ENCODE data around the gene COL21A1. TPM values are rescaled to one million over a fixed set of nuclear protein-coding genes. Genes with fewer than 3 reads are reported as not detected.
A peak's percentile ranks its signal among the peaks of the same experiment; 100 is the strongest.

COL21A1 gene
- total RNA-seq, 1 donor from 2014 or later = 0.57 TPM

DNA sequence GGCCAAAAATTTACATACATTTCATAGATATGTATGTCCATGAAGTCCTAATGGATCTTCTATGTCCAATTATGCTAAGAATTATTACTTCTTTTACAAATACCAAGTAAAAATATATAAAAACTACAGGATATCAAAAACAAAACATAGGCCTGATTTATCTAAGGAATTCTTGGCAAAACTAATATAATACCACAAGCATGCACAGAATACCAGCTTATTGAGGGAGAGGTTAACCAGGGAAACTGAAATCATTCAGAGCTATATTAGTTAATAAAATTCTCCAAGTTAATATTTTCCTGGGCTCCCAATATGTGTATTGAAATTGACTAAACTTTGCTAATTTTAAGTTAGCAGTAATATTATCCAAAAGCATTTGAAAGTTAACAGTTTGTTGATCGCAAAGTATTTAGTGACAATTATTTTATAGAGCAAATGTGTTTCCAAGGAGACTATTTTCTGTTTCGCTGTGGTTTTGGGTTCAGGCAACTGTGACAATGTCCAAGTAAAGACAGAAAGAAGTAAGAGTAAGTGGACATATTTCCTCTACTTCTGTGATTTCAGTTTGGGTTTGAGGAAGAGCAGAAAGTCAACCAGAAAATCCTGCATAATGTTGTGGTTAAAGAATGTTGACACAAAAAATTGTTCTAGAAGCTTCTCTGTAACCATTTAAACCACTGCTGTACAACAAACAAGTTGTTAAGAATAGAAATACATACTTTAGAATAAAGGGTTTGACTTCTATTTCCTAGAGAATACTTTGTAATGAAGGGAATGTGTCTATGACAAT is 167.4 kb downstream of the COL21A1 start:
- Histone ChIP-seq H3K79me2 (ENCODE audit: insufficient read depth, low read length) (no peaks in the 10 kb centered on the region), H3K27me3 (ENCODE audit: insufficient read depth, low read length) (no peaks in the 10 kb centered on the region), H3K4me2 (ENCODE audit: low read length) (peak overlapping the region; percentile 54), H3K36me3 (ENCODE audit: insufficient read depth, low read length) (no peaks in the 10 kb centered on the region), H3K9ac (ENCODE audit: low read length) (no peak overlapping the region), H3K4me3 (ENCODE audit: insufficient read depth, low read depth, low read length) (no peak overlapping the region), H2AFZ (ENCODE audit: low read depth, low read length) (no peak overlapping the region), H4K20me1 (ENCODE audit: insufficient read depth, low read length) (no peaks in the 10 kb centered on the region), H3K27ac (ENCODE audit: low read depth, low read length) (no peak overlapping the region), H3K9me3 (ENCODE audit: insufficient read depth, low read depth, low read length) (no peaks in the 10 kb centered on the region), H3K4me1 (ENCODE audit: insufficient read depth, low read length) (no peaks in the 10 kb centered on the region)
- Mint-ChIP-seq H3K4me3 (ENCODE audit: unreplicated experiment) (no peak overlapping the region), H3K4me1 (ENCODE audit: low read depth, unreplicated experiment) (peaks cover 7% of the 10 kb centered on the region), H3K27ac (ENCODE audit: unreplicated experiment) (peak overlapping the region; percentile 47), H3K36me3 (ENCODE audit: low read depth, unreplicated experiment) (no peaks in the 10 kb centered on the region), H3K9me3 (ENCODE audit: unreplicated experiment) (no peaks in the 10 kb centered on the region), H3K27me3 (ENCODE audit: low read depth, unreplicated experiment) (no peaks in the 10 kb centered on the region)
- TF ChIP-seq, protein P1, sequence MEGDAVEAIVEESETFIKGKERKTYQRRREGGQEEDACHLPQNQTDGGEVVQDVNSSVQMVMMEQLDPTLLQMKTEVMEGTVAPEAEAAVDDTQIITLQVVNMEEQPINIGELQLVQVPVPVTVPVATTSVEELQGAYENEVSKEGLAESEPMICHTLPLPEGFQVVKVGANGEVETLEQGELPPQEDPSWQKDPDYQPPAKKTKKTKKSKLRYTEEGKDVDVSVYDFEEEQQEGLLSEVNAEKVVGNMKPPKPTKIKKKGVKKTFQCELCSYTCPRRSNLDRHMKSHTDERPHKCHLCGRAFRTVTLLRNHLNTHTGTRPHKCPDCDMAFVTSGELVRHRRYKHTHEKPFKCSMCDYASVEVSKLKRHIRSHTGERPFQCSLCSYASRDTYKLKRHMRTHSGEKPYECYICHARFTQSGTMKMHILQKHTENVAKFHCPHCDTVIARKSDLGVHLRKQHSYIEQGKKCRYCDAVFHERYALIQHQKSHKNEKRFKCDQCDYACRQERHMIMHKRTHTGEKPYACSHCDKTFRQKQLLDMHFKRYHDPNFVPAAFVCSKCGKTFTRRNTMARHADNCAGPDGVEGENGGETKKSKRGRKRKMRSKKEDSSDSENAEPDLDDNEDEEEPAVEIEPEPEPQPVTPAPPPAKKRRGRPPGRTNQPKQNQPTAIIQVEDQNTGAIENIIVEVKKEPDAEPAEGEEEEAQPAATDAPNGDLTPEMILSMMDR (IDR thresholded peaks at IDR 0.05; ENCODE audit: insufficient read depth, low read depth, low read length) = no peak
- TF ChIP-seq EZH2 (IDR thresholded peaks at IDR 0.05; ENCODE audit: insufficient read depth, low read length) = no peak
- DNase-seq (ENCODE audit: low read depth) = peak; percentile 59
- FAIRE-seq = no peak

DNA sequence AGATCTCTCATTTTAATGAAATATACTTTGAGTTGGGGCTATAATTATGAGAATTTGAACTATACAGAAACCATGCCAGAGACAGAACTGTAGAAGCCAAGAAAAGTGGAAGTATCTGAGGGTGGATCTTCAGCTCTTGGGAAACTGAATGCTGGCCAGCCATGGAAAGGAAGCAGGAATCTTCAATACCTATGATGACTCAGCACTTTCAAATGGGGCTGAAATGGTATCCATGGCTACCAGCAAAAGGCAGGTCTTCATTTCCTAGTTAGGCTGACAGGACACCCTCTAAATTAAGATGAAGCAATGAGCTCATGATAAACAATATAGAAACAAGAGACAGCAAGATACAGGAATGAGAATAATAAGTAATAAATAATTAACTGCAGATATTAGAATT is 171.3 kb downstream of the COL21A1 start:
- Histone ChIP-seq H3K9me3 (ENCODE audit: insufficient read depth, low read depth, low read length) (no peaks in the 10 kb centered on the region), H2AFZ (ENCODE audit: low read depth, low read length) (no peak overlapping the region), H3K4me3 (ENCODE audit: insufficient read depth, low read depth, low read length) (no peak overlapping the region), H3K4me2 (ENCODE audit: low read length) (no peak overlapping the region), H3K27ac (ENCODE audit: low read depth, low read length) (no peak overlapping the region), H3K4me1 (ENCODE audit: insufficient read depth, low read length) (peaks cover 2% of the 10 kb centered on the region), H4K20me1 (ENCODE audit: insufficient read depth, low read length) (no peaks in the 10 kb centered on the region), H3K27me3 (ENCODE audit: insufficient read depth, low read length) (no peaks in the 10 kb centered on the region), H3K36me3 (ENCODE audit: insufficient read depth, low read length) (no peaks in the 10 kb centered on the region), H3K79me2 (ENCODE audit: insufficient read depth, low read length) (no peaks in the 10 kb centered on the region), H3K9ac (ENCODE audit: low read length) (no peak overlapping the region)
- no peaks in the 10 kb centered on the region for H3K27me3 Mint-ChIP-seq (ENCODE audit: low read depth, unreplicated experiment)
- no peak overlapping the region for H3K4me3 Mint-ChIP-seq (ENCODE audit: unreplicated experiment)
- H3K9me3 Mint-ChIP-seq (ENCODE audit: unreplicated experiment) = peaks cover 3% of the 10 kb centered on the region
- no peaks in the 10 kb centered on the region for H3K36me3 Mint-ChIP-seq (ENCODE audit: low read depth, unreplicated experiment)
- peak overlapping the region; percentile 43 for H3K27ac Mint-ChIP-seq (ENCODE audit: unreplicated experiment)
- H3K4me1 Mint-ChIP-seq (ENCODE audit: low read depth, unreplicated experiment) = peaks cover 7% of the 10 kb centered on the region
- no peak for DNase-seq (ENCODE audit: low read depth)
- no peak for FAIRE-seq
- TF ChIP-seq, protein P1 (IDR thresholded peaks at IDR 0.05; ENCODE audit: insufficient read depth, low read depth, low read length) = no peak
- TF ChIP-seq EZH2 (IDR thresholded peaks at IDR 0.05; ENCODE audit: insufficient read depth, low read length) = no peak

DNA sequence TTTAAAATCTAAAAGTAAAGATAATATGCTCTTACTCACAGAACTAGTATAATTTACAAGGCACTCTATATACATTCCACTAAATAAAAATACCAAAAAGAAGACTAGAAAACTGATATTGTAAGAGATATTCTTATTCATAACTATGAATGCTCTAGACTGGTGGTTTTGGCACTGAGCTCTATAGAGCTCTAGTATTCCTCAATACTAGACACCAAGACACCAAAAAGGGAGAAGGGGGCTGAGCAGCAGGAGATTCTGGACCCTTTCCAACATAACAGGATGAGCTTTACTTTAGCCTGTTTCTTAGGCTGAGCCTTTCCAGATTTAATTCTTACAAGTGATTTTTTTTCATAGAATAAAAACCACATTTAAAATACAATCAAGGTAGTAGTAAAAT is 173.6 kb downstream of the COL21A1 start:
- FAIRE-seq = no peak
- H3K4me3 ChIP-seq (ENCODE audit: insufficient read depth, low read depth, low read length) = no peak overlapping the region
- H3K36me3 Mint-ChIP-seq (ENCODE audit: low read depth, unreplicated experiment) = no peaks in the 10 kb centered on the region
- H3K79me2 ChIP-seq (ENCODE audit: insufficient read depth, low read length) = no peaks in the 10 kb centered on the region
- H3K4me2 ChIP-seq (ENCODE audit: low read length) = no peak overlapping the region
- no peaks in the 10 kb centered on the region for H3K9me3 ChIP-seq (ENCODE audit: insufficient read depth, low read depth, low read length)
- peaks cover 2% of the 10 kb centered on the region for H3K4me1 ChIP-seq (ENCODE audit: insufficient read depth, low read length)
- no peaks in the 10 kb centered on the region for H3K27me3 ChIP-seq (ENCODE audit: insufficient read depth, low read length)
- no peak overlapping the region for H3K27ac Mint-ChIP-seq (ENCODE audit: unreplicated experiment)
- no peak overlapping the region for H2AFZ ChIP-seq (ENCODE audit: low read depth, low read length)
- no peaks in the 10 kb centered on the region for H3K36me3 ChIP-seq (ENCODE audit: insufficient read depth, low read length)
- TF ChIP-seq, protein P1 (IDR thresholded peaks at IDR 0.05; ENCODE audit: insufficient read depth, low read depth, low read length) = no peak
- no peak for TF ChIP-seq EZH2 (IDR thresholded peaks at IDR 0.05; ENCODE audit: insufficient read depth, low read length)
- no peaks in the 10 kb centered on the region for H4K20me1 ChIP-seq (ENCODE audit: insufficient read depth, low read length)
- no peak overlapping the region for H3K4me3 Mint-ChIP-seq (ENCODE audit: unreplicated experiment)
- no peak for DNase-seq (ENCODE audit: low read depth)
- peaks cover 3% of the 10 kb centered on the region for H3K9me3 Mint-ChIP-seq (ENCODE audit: unreplicated experiment)
- no peak overlapping the region for H3K9ac ChIP-seq (ENCODE audit: low read length)
- peaks cover 4% of the 10 kb centered on the region for H3K4me1 Mint-ChIP-seq (ENCODE audit: low read depth, unreplicated experiment)
- H3K27me3 Mint-ChIP-seq (ENCODE audit: low read depth, unreplicated experiment) = no peaks in the 10 kb centered on the region
- H3K27ac ChIP-seq (ENCODE audit: low read depth, low read length) = no peak overlapping the region
